HL-60 (cell line): ENCODE measurements around the gene PLCD1.

ENCODE experiments used
- DNase-seq, 2 experiments: peaks; one replicate each; pipeline ENCODE4 v3.0.0-alpha.2; 2010 to 2020; ENCODE audit warnings: low read depth in 1 of 2, low spot score in 1 of 2
- H3K27ac ChIP-seq: fragments of 250-450 bp; sonication (Bioruptor Pico); replicated peaks from 2 replicates; pipeline ENCODE4 v1.5.1; 2020; ENCODE audit warnings: mild to moderate bottlenecking, moderate library complexity
- H3K27me3 ChIP-seq: fragments of 250-450 bp; sonication (Bioruptor Pico); 2 replicates; pipeline ENCODE4 v1.5.1; 2021; ENCODE audit warnings: mild to moderate bottlenecking, moderate library complexity; ENCODE audit not compliant: insufficient read depth, poor library complexity, severe bottlenecking
- H3K4me3 ChIP-seq: replicated peaks from 2 replicates; pipeline ENCODE4 v1.5.1; 2011; ENCODE audit warnings: mild to moderate bottlenecking, control low read depth, low read length; ENCODE audit not compliant: insufficient read depth
- GABPA ChIP-seq: IDR thresholded peaks from 2 replicates; pipeline ENCODE4 v1.6.1; 2012; ENCODE audit warnings: low read depth
- POLR2AphosphoS5 ChIP-seq: IDR thresholded peaks from 2 replicates; pipeline ENCODE4 v1.6.1; 2012; ENCODE audit warnings: low read depth
- SPI1 ChIP-seq: IDR thresholded peaks from 2 replicates; pipeline ENCODE4 v1.6.1; 2012; ENCODE audit warnings: low read depth, mild to moderate bottlenecking, borderline replicate concordance
- TF ChIP-seq, protein P1 (sequence below): IDR thresholded peaks from 2 replicates; pipeline ENCODE4 v1.6.1; 2012; ENCODE audit warnings: low read depth; ENCODE audit not compliant: insufficient replicate concordance
- TF ChIP-seq, protein P2 (sequence below): IDR thresholded peaks from one replicate; pipeline ENCODE4 v1.5.1; 2011; ENCODE audit warnings: low read length, control low read depth, inconsistent platforms; ENCODE audit not compliant: insufficient read depth

Gene PLCD1

DNA sequence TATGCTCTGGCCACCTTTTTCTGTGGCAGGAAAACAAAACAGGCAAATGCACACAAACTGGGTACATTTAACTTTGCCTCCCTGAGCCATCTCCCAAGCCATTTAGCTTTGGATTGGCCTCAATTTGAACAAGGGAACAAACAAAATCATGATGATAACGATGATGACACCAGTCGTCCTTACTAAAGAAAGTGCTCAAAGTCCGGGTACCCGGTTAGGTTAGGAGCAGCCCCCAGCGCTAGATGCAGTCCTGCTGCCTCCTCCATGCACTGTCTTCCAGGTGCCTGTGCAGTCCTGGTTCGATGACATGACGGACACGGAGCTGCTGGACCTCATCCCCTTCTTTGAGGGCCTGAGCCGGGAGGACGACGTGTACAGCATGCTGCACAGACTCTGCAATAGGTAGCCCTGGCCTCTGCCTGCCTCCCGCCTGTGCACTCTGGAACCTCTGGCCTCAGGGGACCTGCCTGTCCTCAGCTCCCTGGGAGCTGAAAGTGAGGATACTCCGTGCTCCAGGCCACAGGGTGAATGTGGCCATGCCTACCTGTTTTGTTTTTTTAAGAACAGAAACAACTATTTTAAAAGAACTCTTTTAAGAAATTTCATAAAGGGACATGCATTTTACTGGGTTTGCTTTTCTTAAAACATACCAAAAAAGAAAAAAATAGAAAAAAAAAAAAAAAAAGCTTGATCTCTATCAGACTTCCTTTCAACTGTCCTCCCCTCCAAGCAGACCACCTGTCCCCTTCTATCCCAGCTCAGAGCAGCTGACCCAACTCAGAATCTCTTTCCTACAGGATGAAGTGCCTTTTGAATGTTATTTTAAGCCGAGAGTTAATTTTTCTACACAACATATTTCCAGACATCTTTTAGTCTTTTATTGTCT, 48.7 kb downstream of the PLCD1 start:
- DNase-seq, result no peak
- TF ChIP-seq POLR2AphosphoS5 (no peak), SPI1 (no peak), GABPA (0 out of 2 replicates have a peak, but pooled peaks have one; percentile 4)
- TF ChIP-seq, protein P1, sequence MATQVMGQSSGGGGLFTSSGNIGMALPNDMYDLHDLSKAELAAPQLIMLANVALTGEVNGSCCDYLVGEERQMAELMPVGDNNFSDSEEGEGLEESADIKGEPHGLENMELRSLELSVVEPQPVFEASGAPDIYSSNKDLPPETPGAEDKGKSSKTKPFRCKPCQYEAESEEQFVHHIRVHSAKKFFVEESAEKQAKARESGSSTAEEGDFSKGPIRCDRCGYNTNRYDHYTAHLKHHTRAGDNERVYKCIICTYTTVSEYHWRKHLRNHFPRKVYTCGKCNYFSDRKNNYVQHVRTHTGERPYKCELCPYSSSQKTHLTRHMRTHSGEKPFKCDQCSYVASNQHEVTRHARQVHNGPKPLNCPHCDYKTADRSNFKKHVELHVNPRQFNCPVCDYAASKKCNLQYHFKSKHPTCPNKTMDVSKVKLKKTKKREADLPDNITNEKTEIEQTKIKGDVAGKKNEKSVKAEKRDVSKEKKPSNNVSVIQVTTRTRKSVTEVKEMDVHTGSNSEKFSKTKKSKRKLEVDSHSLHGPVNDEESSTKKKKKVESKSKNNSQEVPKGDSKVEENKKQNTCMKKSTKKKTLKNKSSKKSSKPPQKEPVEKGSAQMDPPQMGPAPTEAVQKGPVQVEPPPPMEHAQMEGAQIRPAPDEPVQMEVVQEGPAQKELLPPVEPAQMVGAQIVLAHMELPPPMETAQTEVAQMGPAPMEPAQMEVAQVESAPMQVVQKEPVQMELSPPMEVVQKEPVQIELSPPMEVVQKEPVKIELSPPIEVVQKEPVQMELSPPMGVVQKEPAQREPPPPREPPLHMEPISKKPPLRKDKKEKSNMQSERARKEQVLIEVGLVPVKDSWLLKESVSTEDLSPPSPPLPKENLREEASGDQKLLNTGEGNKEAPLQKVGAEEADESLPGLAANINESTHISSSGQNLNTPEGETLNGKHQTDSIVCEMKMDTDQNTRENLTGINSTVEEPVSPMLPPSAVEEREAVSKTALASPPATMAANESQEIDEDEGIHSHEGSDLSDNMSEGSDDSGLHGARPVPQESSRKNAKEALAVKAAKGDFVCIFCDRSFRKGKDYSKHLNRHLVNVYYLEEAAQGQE, result no peak
- TF ChIP-seq, protein P2, sequence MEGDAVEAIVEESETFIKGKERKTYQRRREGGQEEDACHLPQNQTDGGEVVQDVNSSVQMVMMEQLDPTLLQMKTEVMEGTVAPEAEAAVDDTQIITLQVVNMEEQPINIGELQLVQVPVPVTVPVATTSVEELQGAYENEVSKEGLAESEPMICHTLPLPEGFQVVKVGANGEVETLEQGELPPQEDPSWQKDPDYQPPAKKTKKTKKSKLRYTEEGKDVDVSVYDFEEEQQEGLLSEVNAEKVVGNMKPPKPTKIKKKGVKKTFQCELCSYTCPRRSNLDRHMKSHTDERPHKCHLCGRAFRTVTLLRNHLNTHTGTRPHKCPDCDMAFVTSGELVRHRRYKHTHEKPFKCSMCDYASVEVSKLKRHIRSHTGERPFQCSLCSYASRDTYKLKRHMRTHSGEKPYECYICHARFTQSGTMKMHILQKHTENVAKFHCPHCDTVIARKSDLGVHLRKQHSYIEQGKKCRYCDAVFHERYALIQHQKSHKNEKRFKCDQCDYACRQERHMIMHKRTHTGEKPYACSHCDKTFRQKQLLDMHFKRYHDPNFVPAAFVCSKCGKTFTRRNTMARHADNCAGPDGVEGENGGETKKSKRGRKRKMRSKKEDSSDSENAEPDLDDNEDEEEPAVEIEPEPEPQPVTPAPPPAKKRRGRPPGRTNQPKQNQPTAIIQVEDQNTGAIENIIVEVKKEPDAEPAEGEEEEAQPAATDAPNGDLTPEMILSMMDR, result no peak
- H3K27me3 ChIP-seq, result no peaks in the 10 kb centered on the region
- peak overlapping the region; percentile 70 for H3K27ac ChIP-seq
- H3K4me3 ChIP-seq, result no peak overlapping the region

DNA sequence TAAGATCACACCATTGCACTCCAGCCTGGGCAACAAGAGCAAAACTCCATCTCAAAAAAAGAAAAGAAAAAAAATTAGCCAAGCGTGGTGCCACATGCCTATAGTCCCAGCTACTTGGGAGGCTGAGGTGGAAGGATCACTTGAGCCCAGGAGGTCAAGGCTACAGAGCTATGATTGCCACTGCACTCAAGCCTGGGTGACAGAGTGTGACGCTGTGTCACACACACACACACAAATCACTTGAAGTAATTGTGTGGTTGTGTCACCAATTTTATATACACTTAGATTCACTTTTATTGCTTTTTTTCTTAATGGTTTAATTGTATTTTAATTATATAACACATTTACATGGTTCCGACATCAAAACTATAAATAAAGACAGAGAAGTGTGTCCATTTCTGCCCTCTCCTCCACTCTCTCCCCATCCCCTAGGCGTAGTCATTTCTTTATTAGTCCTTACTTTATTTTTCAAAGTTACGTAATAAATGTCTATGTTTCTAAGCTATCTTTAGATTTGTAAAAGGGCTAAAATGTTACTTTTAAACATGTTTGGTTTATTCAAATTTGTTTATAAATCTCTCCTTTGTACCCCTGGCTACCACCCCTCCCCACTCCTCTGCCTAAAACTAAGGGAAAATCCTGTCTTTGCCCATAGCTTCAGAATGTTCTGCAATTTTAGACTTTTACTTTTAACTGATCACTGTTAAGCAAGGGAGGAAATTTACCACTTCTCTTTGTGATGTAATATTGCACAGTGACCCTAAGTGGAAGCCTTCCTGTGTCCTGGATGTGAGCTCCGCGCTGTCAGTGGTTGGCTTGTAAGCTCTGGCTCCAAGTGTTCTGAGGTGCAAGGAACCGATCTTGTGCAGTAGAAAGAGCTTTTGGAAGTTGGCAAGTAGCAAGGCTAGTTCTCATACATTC, 49.6 kb downstream of the PLCD1 start:
- TF ChIP-seq, protein P1, result no peak
- TF ChIP-seq POLR2AphosphoS5 (no peak), GABPA (peak; percentile 20; the same call in 1 of the 2 replicates), SPI1 (peak; percentile 75)
- TF ChIP-seq, protein P2, result no peak
- H3K27ac ChIP-seq, result peak overlapping the region; percentile 70
- peak; percentile 87 to 92 for DNase-seq

DNA sequence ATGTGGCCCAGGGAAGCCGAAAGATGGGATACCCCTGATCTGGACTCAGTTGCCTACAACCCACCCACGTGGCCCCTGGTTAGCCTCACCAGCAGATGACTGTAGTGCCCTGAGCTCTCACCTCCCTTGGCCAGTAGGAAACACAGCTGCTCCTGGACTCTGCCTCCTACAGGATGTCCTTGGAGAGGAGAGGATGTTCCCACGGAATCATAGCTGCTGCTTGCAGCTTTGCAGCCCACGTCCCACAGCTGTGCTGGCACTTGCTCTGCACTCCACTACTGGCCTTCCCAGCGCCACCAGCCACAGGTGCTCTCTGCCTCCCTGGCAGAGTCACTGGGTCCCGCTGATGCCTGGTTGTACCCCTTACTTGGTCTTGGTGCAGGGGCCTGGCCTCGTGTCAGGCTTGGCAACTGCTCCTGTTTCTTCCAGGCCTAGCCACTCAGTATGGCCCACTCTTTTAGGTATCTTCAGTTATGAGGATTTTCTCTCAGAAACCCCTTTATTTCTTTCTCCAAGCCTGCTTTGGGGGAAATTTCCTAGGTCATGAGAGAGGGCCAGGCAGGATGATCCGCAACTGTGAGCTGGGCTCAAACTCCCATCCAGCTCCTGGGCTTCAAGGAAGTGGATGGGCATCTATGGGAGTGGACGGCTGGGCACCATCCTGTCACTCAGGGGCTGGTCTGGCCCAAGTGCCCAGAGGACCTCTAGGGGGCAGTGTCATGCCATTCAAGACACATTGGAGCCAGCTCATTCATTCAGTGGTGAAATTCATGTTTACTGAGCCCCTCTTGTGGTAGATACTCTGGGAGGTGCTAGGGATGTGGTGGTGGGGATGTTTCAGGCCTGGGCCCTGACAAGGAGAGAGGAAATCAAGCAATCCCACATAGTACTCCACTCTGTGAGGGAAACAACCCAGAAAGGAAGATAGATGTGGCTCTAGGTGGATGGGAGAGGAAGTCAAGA, 55.0 kb downstream of the PLCD1 start:
- TF ChIP-seq, protein P2, result peak; percentile 97
- TF ChIP-seq SPI1, result no peak
- Histone ChIP-seq H3K27ac (no peak overlapping the region), H3K27me3 (no peaks in the 10 kb centered on the region), H3K4me3 (no peak overlapping the region)
- DNase-seq, result peak; percentile 49 to 75

More for the DNA sequence above, 49.6 kb downstream of the PLCD1 start:
- no peaks in the 10 kb centered on the region for H3K27me3 ChIP-seq
- no peak overlapping the region for H3K4me3 ChIP-seq
